Mammary epithelial cell (primary cell): Measurements from ENCODE around the gene KDM8.

Experiments used
- CTCF ChIP-seq, 2 donors: IDR thresholded peaks in 1 of 2; conservative IDR thresholded peaks in 1 of 2; 2 replicates each; pipeline ENCODE4 v1.5.1; 2011 to 2012; ENCODE audit warnings: inconsistent platforms in 2 of 2, low read length in 2 of 2, mild to moderate bottlenecking in 2 of 2, control low read depth in 1 of 2, low read depth in 1 of 2; ENCODE audit not compliant: insufficient read depth in 1 of 2; ENCODE audit errors: extremely low read depth in 1 of 2
- EZH2 ChIP-seq: IDR thresholded peaks from 2 replicates; pipeline ENCODE4 v1.6.1; 2012; ENCODE audit warnings: low read length, inconsistent platforms, borderline replicate concordance

DNA sequence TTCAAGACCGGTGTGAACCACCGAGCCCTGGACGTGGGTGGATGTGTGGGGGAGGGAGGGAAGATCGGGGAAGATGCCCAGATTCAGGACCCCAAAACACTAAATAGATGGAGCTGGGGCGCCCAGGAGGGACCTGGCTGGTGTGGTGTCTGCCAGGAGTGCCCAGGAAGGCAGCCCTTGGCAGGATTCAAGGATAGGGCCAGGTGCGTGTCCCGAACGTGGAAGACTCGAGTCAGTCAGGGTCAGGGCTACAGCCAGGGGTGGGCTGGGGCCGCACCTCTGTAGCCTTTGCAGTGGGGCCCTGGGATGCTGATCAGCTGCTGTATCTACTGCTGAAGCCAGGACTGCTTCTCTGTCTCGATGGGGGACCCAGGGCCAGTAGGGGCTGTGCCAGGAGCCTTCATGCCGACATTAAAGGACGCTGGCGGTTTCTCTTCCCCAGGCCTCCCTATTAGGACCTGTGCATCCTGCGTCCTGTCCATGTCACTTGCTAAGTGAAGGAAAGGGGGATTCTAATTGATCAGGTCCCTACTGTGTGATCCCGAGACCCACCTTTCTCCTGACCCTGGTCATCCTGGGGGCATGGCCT, 13.1 kb downstream of the KDM8 start:
- TF ChIP-seq EZH2 (no peak), CTCF (conservative IDR thresholded peaks at IDR 0.05 in 1 of 2, IDR thresholded peaks at IDR 0.05 in 1 of 2; ENCODE audit: extremely low read depth in 1 of 2, insufficient read depth in 1 of 2, low read depth in 1 of 2, low read length in 2 of 2) (no peak)
